A673 (cell line): ENCODE measurements around the gene NARF. TPM values are rescaled to one million over a fixed set of nuclear protein-coding genes. Genes with fewer than 3 reads are reported as not detected.

ENCODE experiments used
- BruUV-seq: library from RNA; stranded (reverse); fragments of 400-500 nt; replicated peaks from 2 replicates; lab custom pipeline; 2021; lab: Mats Ljungman, UMichigan
- CTCF ChIA-PET: fragments of 300-600 bp; sonication (Branson Sonifier 250); formaldehyde crosslinking; loops from one replicate; lab custom pipeline; 2022; ENCODE audit warnings: antibody characterized with exemption; lab: Charles Lee
- POLR2A ChIA-PET: fragments of 300-600 bp; sonication (Branson Sonifier 250); formaldehyde crosslinking; loops from one replicate; lab custom pipeline; 2022; ENCODE audit warnings: antibody characterized with exemption; ENCODE audit not compliant: low non-redundant PET; lab: Charles Lee
- DNase-seq: peaks from one replicate; pipeline ENCODE4 v3.0.0-alpha.2; 2015; ENCODE audit warnings: low spot score
- H3K27ac ChIP-seq: fragments of 200-600 bp; sonication (generic); 2 replicates; pipeline ENCODE4 v1.5.1; 2016; ENCODE audit warnings: mixed run types, low read depth, mild to moderate bottlenecking, mixed read lengths, antibody characterized with exemption, low read length; ENCODE audit not compliant: poor library complexity, severe bottlenecking
- H3K27me3 ChIP-seq: fragments of 200-600 bp; sonication (generic); replicated peaks from 2 replicates; pipeline ENCODE4 v1.6.1; 2017; ENCODE audit warnings: mixed run types, low read depth, mild to moderate bottlenecking, mixed read lengths, antibody characterized with exemption, low read length; ENCODE audit not compliant: insufficient read depth, poor library complexity
- H3K36me3 ChIP-seq: fragments of 200-600 bp; sonication (generic); 2 replicates; pipeline ENCODE4 v1.6.1; 2016; ENCODE audit warnings: mixed run types, mild to moderate bottlenecking, mixed read lengths, antibody characterized with exemption, low read length; ENCODE audit not compliant: insufficient read depth, poor library complexity, severe bottlenecking
- H3K4me1 ChIP-seq: fragments of 200-600 bp; sonication (generic); 2 replicates; pipeline ENCODE4 v1.6.1; 2017; ENCODE audit warnings: mixed run types, mild to moderate bottlenecking, mixed read lengths, antibody characterized with exemption, low read length; ENCODE audit not compliant: insufficient read depth, poor library complexity, severe bottlenecking
- H3K4me3 ChIP-seq: fragments of 200-600 bp; sonication (generic); 2 replicates; pipeline ENCODE4 v1.5.1; 2016; ENCODE audit warnings: low read depth, mixed run types, mild to moderate bottlenecking, mixed read lengths, low read length; ENCODE audit not compliant: poor library complexity, severe bottlenecking
- H3K9me3 ChIP-seq: fragments of 200-600 bp; sonication (generic); 2 replicates; pipeline ENCODE4 v1.6.1; 2016; ENCODE audit warnings: mixed run types, low read depth, mild to moderate bottlenecking, mixed read lengths, antibody characterized with exemption, low read length; ENCODE audit not compliant: poor library complexity, severe bottlenecking
- EZH2 ChIP-seq: fragments of 200-600 bp; sonication (generic); IDR thresholded peaks from 2 replicates; pipeline ENCODE4 v1.6.1; 2017; ENCODE audit warnings: borderline replicate concordance, low read depth, mild to moderate bottlenecking, mixed read lengths, antibody characterized with exemption, low read length; ENCODE audit not compliant: poor library complexity, severe bottlenecking
- intact Hi-C: fragments of 100-400 bp; cut with micrococcal nuclease; formaldehyde crosslinking; loops from one replicate; pipeline ENCODE4 v1.10.0; 2022; ENCODE audit not compliant: unreplicated experiment
- total RNA-seq: library from RNA; stranded (reverse); gene quantifications from 2 replicates; pipeline ENCODE4 v1.2.3, GENCODE V29; 2021
- TF ChIP-seq, protein P1 (sequence below): fragments of 300-800, 200-600 bp; sonication (generic); conservative IDR thresholded peaks from 2 replicates; pipeline ENCODE4 v1.5.1; 2017; ENCODE audit warnings: low read depth, mild to moderate bottlenecking, antibody characterized with exemption, low read length, moderate library complexity, mixed read lengths

Gene NARF
- total RNA-seq, 1 experiment from 2014 or later, result 74.1 TPM

DNA sequence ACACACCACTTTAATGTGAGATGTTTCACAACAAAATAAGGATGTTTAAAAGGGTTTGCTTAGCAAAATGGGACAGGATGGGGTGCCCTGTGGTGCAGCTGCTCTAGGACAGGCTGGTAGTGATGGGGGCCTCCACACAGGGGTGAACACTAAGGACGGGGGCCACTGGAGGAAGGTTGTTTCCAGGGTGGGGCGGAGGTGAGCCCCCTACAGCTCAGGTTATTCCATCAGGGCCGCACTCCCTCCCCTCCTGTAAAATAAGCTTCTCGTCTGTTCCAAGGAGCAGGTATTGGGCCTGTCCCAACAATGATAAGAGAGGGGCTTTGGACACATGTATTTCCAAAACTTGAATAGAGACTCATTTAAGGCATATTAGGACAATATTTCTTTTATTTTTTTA lies 42.3 kb upstream of the NARF start:
- no TSS peak for BruUV-seq
- intact Hi-C loops, result loop anchor here (10.0 kb wide), 1 partner anchor 171 kb away; no protein-coding TSS in a partner anchor
- no peaks in the 10 kb centered on the region for H3K27me3 ChIP-seq
- peaks cover 2% of the 10 kb centered on the region for H3K36me3 ChIP-seq
- no peak for DNase-seq
- H3K9me3 ChIP-seq, result no peaks in the 10 kb centered on the region
- TF ChIP-seq EZH2, result no peak
- TF ChIP-seq, protein P1, sequence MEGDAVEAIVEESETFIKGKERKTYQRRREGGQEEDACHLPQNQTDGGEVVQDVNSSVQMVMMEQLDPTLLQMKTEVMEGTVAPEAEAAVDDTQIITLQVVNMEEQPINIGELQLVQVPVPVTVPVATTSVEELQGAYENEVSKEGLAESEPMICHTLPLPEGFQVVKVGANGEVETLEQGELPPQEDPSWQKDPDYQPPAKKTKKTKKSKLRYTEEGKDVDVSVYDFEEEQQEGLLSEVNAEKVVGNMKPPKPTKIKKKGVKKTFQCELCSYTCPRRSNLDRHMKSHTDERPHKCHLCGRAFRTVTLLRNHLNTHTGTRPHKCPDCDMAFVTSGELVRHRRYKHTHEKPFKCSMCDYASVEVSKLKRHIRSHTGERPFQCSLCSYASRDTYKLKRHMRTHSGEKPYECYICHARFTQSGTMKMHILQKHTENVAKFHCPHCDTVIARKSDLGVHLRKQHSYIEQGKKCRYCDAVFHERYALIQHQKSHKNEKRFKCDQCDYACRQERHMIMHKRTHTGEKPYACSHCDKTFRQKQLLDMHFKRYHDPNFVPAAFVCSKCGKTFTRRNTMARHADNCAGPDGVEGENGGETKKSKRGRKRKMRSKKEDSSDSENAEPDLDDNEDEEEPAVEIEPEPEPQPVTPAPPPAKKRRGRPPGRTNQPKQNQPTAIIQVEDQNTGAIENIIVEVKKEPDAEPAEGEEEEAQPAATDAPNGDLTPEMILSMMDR, result no peak
- POLR2A ChIA-PET, result no interaction called here
- no peak overlapping the region for H3K27ac ChIP-seq
- CTCF ChIA-PET, result no interaction called here
- H3K4me3 ChIP-seq, result no peak overlapping the region
- peaks cover 8% of the 10 kb centered on the region for H3K4me1 ChIP-seq

DNA sequence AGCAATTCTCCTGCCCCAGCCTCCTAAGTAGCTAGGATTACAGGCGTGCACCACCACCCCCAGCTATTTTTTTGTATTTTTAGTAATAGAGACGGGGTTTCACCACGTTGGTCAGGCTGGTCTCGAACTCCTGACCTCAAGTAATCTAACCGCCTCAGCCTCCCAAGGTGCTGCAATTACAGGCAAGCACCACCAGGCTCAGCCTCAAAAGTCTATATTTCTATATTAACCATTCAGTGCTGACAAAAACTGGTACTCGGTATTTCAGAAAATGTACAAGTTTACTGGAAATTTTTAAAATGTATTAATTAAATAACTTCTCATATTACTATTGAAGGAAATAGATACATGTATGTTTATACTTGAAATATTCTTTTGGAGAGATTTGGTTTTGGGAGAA lies 41.8 kb upstream of the NARF start:
- intact Hi-C loops, result loop anchor here (10.0 kb wide), 1 partner anchor 172 kb away; no protein-coding TSS in a partner anchor
- Histone ChIP-seq H3K27me3 (no peaks in the 10 kb centered on the region), H3K36me3 (peaks cover 2% of the 10 kb centered on the region), H3K4me3 (no peak overlapping the region), H3K9me3 (no peaks in the 10 kb centered on the region), H3K27ac (no peak overlapping the region), H3K4me1 (peaks cover 8% of the 10 kb centered on the region)
- ChIA-PET POLR2A (interaction anchor here (0.6 to 0.7 kb wide), 2 partner anchors 23 to 70 kb away, joined by 3 to 19 read pairs; no protein-coding TSS in a partner anchor), CTCF (no interaction called here)
- no TSS peak for BruUV-seq
- DNase-seq, result no peak
- TF ChIP-seq, protein P1, result peak; percentile 27; the same call in 1 of the 2 replicates
- no peak for TF ChIP-seq EZH2

DNA sequence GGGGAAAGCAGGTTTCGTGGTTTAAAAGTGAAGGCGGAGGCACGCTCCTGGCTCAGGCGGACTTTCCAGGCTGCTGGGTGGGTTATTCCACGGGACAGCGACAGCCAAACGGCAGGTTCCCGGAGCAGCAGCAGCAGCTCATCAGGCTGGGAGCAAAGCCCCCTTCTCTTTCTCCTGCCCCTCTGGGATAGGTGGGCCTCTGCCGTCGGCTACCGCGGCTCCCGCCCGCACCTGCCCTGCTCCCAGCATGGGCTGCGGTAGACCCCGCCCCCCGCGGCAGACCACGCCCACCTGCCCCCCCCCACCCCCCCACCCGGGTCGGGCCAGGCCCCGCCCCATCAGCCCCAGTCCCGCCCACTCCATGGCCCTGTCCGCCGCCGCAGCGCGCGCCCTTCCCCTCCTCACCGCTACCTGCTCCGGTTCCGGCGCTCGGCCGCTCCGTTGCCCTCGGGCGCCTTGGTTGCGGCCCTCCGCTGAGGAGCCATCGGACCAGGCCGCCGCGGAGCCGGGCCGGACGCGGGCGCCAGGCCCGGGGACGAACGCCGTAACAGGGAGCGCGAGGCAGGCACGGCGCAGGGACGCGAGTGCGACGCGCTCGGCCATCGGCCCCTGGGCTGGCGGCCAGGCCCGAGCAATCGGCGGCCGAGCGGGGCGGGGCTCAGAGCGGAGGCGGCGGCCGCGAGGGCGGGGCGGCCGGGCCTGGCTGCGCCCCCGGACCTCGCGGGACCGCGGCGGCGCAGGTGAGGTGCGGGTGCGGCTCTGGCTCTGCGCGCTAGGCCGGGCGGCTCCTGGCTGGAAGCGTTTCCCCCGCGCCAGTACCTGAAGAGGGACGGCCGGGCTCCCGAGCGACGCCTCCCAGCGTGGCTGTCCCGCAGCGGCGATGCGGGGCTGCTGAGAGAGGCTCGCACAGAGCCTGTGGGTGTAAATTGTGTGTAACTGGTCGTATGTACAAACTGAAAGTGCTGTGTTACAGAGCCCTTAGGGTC lies 40.2 kb upstream of the NARF start, which contains the start of the genes HEXD and OGFOD3:
HEXD (plus strand) TSS at position 347 of the 986 bp plus-strand sequence. CDS start 1,453 bp downstream, outside the sequence.
OGFOD3 (minus strand) TSS at position 586 of the 986 bp plus-strand sequence; CDS start at position 485, 101 bp downstream.
- H3K4me1 ChIP-seq, result peaks cover 8% of the 10 kb centered on the region
- ChIA-PET CTCF (interaction anchor here (0.7 kb wide), 1 partner anchor 19 kb away, joined by 3 read pairs; no protein-coding TSS in a partner anchor), POLR2A (no interaction called here)
- H3K4me3 ChIP-seq, result peak within 1 kb of the TSS; percentile 84
- no peaks in the 10 kb centered on the region for H3K9me3 ChIP-seq
- peak; percentile 91 for DNase-seq
- H3K27me3 ChIP-seq, result no peaks in the 10 kb centered on the region
- H3K36me3 ChIP-seq, result peaks cover 2% of the 10 kb centered on the region
- no TSS peak for BruUV-seq
- TF ChIP-seq EZH2, result no peak
- TF ChIP-seq, protein P1, result no peak
- intact Hi-C loops, result loop anchor here (10.0 kb wide), 1 partner anchor 173 kb away; no protein-coding TSS in a partner anchor
- peak within 1 kb of the TSS; percentile 92 for H3K27ac ChIP-seq
